Calu3 (cell line): ENCODE results near the gene GTF2H1. TPM values are rescaled to one million over a fixed set of nuclear protein-coding genes. Genes with fewer than 3 reads are reported as not detected.
A peak's percentile ranks its signal among the peaks of the same experiment; 100 is the strongest.

Experiments used
- Bru-seq: library from RNA; stranded (reverse); fragments of 400-500 nt; gene quantifications from one replicate; lab custom pipeline; 2021; lab: Mats Ljungman, UMichigan
- BruChase-seq, 2 experiments: library from RNA; stranded (reverse); fragments of 400-500 nt; gene quantifications; one replicate each; lab custom pipeline; 2021; lab: Mats Ljungman, UMichigan
- BruUV-seq: library from RNA; stranded (reverse); fragments of 400-500 nt; replicated peaks from 2 replicates; lab custom pipeline; 2021; lab: Mats Ljungman, UMichigan
- CTCF ChIA-PET: fragments of 300-600 bp; sonication (Branson Sonifier 250); formaldehyde crosslinking; loops from one replicate; lab custom pipeline; 2022; ENCODE audit warnings: antibody characterized with exemption; lab: Charles Lee
- DNase-seq: peaks from one replicate; pipeline ENCODE4 v3.0.0; 2022
- H3K27ac Mint-ChIP-seq: one replicate; pipeline ENCODE4 v1.8.0; 2022; ENCODE audit warnings: mixed read lengths; ENCODE audit not compliant: unreplicated experiment
- H3K27me3 Mint-ChIP-seq: one replicate; pipeline ENCODE4 v1.8.0; 2022; ENCODE audit warnings: mixed read lengths; ENCODE audit not compliant: unreplicated experiment
- H3K36me3 Mint-ChIP-seq: one replicate; pipeline ENCODE4 v1.8.0; 2022; ENCODE audit warnings: mild to moderate bottlenecking, moderate library complexity, mixed read lengths; ENCODE audit not compliant: insufficient read depth, unreplicated experiment
- H3K4me1 Mint-ChIP-seq: one replicate; pipeline ENCODE4 v1.8.0; 2022; ENCODE audit warnings: mild to moderate bottlenecking, low read depth, mixed read lengths; ENCODE audit not compliant: unreplicated experiment
- H3K4me3 Mint-ChIP-seq: one replicate; pipeline ENCODE4 v1.8.0; 2022; ENCODE audit warnings: mild to moderate bottlenecking, low read depth, moderate library complexity, mixed read lengths; ENCODE audit not compliant: unreplicated experiment
- H3K9me3 Mint-ChIP-seq: one replicate; pipeline ENCODE4 v1.8.0; 2022; ENCODE audit warnings: low read depth, mixed read lengths; ENCODE audit not compliant: unreplicated experiment
- intact Hi-C: fragments of 100-400 bp; cut with micrococcal nuclease; formaldehyde crosslinking; loops from one replicate; pipeline ENCODE4 v1.10.0; 2022; ENCODE audit not compliant: unreplicated experiment
- long read RNA-seq: library from polyadenylated mRNA; stranded (forward); transcript quantifications from one replicate; pipeline ENCODE4 v2.0.0, GENCODE V29; 2022
- total RNA-seq: library from RNA; stranded (reverse); gene quantifications from 2 replicates; pipeline ENCODE4 v1.2.3, GENCODE V29; 2022
- TF ChIP-seq, protein P1 (sequence below): fragments of 200-600 bp; IDR thresholded peaks from one replicate; pipeline ENCODE4 v1.8.0; 2022; ENCODE audit warnings: antibody characterized with exemption; ENCODE audit not compliant: unreplicated experiment

GTF2H1 gene
- total RNA-seq = 43.0 and 44.3 TPM in 2 replicates
- Bru-seq, nascent RNA = percentile 89 among the genes with signal in this experiment
- percentile 77 among the genes with signal in this experiment for BruChase-seq, experiment 1, labeled RNA remaining after a 6-hour chase
- percentile 79 among the genes with signal in this experiment for BruChase-seq, experiment 2, labeled RNA remaining after a 2-hour chase
- long read RNA-seq, transcript GTF2H1-201 (15 exons, 2,982 nt) = major isoform, 26 of 34 reads
- long read RNA-seq, partial matches to known transcripts = 2 of 34 reads
- long read RNA-seq, other reads (novel, unspliced or antisense) = 5 of 34 reads

DNA sequence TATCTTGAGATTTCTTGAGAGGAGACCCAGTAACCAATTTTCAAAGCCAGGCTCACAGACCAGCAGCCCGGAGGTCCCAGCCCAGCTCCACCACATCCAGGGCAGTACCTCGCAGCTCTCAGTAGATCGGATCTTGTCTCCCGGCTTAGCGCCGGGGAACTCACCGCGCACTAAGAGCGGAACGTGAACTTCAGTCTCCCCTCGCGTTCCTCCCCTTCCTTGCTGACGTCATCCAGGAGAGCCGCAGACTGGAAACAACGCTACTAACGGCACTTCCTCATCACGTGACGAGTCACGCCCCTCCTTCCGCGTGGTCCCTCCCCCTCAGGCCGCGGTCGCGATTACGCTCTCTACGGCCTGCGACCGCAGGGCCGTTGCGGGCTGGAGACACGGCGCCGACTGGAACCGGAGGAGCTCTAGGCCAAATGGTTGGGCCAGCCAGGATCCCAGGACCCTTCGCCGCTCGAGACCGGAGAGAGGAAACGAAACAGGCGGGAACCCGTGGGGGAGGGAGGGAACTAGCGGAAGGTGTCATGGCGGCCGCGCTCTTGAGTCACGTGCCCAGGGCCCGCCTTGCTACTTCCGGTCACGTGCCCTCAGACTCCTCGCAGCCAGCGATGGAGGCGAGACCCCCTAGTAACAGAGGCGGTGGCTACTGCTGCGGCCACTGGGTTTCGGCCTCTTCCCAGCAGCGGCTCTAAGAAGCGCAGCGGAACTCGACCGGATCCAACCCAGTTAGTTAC is at the start of gene GTF2H1, which contains the start of gene HPS5:
TSS of gene GTF2H1 (plus strand) at position 599 of the 743 bp plus-strand sequence. CDS start 10,508 bp downstream, outside the sequence.
TSS of gene HPS5 (minus strand) at position 172 of the 743 bp plus-strand sequence. CDS start 4,282 bp downstream, outside the sequence.
- TF ChIP-seq, protein P1, sequence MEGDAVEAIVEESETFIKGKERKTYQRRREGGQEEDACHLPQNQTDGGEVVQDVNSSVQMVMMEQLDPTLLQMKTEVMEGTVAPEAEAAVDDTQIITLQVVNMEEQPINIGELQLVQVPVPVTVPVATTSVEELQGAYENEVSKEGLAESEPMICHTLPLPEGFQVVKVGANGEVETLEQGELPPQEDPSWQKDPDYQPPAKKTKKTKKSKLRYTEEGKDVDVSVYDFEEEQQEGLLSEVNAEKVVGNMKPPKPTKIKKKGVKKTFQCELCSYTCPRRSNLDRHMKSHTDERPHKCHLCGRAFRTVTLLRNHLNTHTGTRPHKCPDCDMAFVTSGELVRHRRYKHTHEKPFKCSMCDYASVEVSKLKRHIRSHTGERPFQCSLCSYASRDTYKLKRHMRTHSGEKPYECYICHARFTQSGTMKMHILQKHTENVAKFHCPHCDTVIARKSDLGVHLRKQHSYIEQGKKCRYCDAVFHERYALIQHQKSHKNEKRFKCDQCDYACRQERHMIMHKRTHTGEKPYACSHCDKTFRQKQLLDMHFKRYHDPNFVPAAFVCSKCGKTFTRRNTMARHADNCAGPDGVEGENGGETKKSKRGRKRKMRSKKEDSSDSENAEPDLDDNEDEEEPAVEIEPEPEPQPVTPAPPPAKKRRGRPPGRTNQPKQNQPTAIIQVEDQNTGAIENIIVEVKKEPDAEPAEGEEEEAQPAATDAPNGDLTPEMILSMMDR = no peak
- Mint-ChIP-seq H3K9me3 (no peaks in the 10 kb centered on the region), H3K4me3 (peak within 1 kb of the TSS; percentile 78), H3K4me1 (peaks cover 62% of the 10 kb centered on the region), H3K36me3 (peaks cover 47% of the 10 kb centered on the region), H3K27ac (peak within 1 kb of the TSS; percentile 99), H3K27me3 (no peaks in the 10 kb centered on the region)
- no TSS peak for BruUV-seq
- peak; percentile 94 for DNase-seq
- CTCF ChIA-PET = interaction anchor here (0.6 kb wide), 2 partner anchors 9 to 182 kb away, joined by 3 read pairs; no protein-coding TSS in a partner anchor
- intact Hi-C loops = loop anchor here (5.0 to 10.0 kb wide), 4 partner anchors 60 to 203 kb away; partner anchors contain the start of gene TSG101

DNA sequence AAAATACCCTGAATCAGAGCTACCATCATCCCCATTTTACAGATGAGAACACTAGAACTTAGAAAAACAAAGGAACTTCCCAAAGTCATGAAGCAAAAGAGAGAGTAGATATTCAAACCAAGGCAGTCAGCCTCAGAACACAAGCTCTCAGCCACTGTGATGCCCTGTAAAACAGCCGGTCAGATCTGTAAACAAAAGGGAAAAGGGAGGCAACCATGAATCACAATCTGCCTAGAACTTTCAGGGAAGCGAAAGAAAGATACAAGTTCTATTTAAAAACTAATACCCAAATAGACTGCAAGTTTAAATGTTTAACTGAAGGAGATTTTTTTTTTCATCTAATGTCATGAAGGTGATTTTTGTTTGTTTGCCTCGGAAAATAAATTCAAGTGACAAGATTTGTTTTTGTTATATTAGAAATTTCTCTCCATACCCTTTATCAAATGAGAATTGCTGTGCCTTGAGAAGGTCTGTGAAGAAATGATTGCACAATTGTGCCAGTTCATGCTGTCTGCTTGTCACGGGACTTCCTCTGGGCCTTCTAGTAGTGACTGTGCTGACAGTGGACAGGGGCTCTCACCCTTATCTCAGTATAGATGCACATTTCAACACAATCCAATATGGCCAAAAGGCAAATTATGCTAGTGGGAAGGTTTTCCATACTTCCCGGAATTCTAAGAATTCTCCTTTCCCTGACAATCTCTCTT is 44.6 kb upstream of the GTF2H1 start:
- H3K27ac Mint-ChIP-seq = no peak overlapping the region
- CTCF ChIA-PET = interaction anchor here (0.6 kb wide), 1 partner anchor 9 kb away, joined by 3 read pairs; no protein-coding TSS in a partner anchor
- no peaks in the 10 kb centered on the region for H3K9me3 Mint-ChIP-seq
- TF ChIP-seq, protein P1 = no peak
- H3K4me1 Mint-ChIP-seq = no peaks in the 10 kb centered on the region
- no peak overlapping the region for H3K4me3 Mint-ChIP-seq
- no TSS peak for BruUV-seq
- no peaks in the 10 kb centered on the region for H3K27me3 Mint-ChIP-seq
- intact Hi-C loops = no loop called here
- DNase-seq = no peak
- H3K36me3 Mint-ChIP-seq = peaks cover 13% of the 10 kb centered on the region

DNA sequence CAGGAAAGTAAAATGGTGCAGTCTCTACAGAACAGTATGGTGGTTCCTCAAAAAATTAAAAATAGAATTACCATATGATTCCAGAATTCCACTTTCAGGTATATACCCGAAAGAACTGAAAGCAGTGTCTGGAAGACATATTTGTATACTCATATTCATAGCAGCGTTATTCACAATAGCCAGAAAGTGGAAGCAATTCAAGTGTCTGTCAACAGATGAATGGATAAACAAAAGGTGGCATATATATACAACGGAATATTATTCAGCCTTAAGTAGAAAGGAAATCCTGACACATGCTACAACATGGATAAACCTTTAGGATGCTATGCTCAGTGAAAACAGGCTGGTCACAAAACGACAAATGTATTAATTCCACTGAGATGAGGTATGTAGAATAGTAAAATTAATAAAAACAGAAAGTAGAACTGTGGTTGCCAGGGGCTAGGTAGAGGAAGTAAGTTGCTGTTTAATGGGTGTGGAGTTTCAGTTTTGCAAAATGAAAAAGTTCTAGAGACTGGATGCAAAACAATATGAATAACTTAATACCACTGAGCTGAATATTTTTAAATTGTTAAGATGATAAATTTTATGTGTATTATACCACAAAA is 41.8 kb upstream of the GTF2H1 start:
- CTCF ChIA-PET = interaction anchor here (0.6 kb wide), 1 partner anchor 21 kb away, joined by 4 read pairs; no protein-coding TSS in a partner anchor
- Mint-ChIP-seq H3K27me3 (no peaks in the 10 kb centered on the region), H3K36me3 (peaks cover 14% of the 10 kb centered on the region), H3K4me1 (no peaks in the 10 kb centered on the region), H3K9me3 (no peaks in the 10 kb centered on the region), H3K4me3 (no peak overlapping the region), H3K27ac (no peak overlapping the region)
- intact Hi-C loops = no loop called here
- TF ChIP-seq, protein P1 = no peak
- no TSS peak for BruUV-seq
- DNase-seq = no peak

DNA sequence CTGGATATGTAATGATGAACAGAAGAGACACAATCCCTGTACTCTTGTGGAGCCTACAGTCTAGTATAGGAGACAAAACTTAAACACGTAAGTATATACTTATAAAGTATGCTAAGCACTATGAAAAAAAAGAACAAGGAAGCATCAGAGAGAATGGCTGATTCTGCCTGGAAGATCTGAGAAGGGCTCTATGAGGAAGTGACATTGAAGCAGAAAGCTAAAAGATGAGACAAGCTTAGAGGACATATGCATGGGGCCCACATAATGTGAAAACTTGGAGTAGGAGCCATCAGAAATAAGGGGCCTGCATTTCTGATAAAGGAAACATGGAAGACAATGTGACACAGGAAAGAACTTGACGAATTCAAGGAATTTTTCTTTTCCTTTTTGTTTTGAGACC is 39.7 kb upstream of the GTF2H1 start:
- Mint-ChIP-seq H3K27me3 (no peaks in the 10 kb centered on the region), H3K4me3 (no peak overlapping the region), H3K9me3 (no peaks in the 10 kb centered on the region), H3K27ac (no peak overlapping the region), H3K4me1 (no peaks in the 10 kb centered on the region), H3K36me3 (peaks cover 14% of the 10 kb centered on the region)
- CTCF ChIA-PET = no interaction called here
- no TSS peak for BruUV-seq
- intact Hi-C loops = no loop called here
- DNase-seq = no peak
- TF ChIP-seq, protein P1 = no peak
